K562 (cell line): ENCODE results near the gene CDC42EP1. TPM values are rescaled to one million over a fixed set of nuclear protein-coding genes. Genes with fewer than 3 reads are reported as not detected.

ENCODE experiments used
- ASH1L ChIP-seq: fragments of 450-650 bp; IDR thresholded peaks from 2 replicates; pipeline ENCODE4 v1.6.1; 2018; ENCODE audit warnings: borderline replicate concordance, mild to moderate bottlenecking, low read depth; ENCODE audit not compliant: partially characterized antibody
- CBX3 ChIP-seq, 2 experiments: IDR thresholded peaks; 1 replicate in 1 of 2; 2 replicates in 1 of 2; pipeline ENCODE4 v1.6.1; 2012; ENCODE audit warnings: inconsistent platforms in 2 of 2, low read length in 2 of 2, borderline replicate concordance in 1 of 2, control low read depth in 1 of 2
- CREM ChIP-seq: IDR thresholded peaks from 2 replicates; pipeline ENCODE4 v1.6.1; 2014; ENCODE audit warnings: antibody characterized with exemption, low read depth
- DPF2 ChIP-seq: fragments of 450-650 bp; IDR thresholded peaks from 2 replicates; pipeline ENCODE4 v1.6.1; 2016
- HSF4 ChIP-seq: fragments of 250-450 bp; sonication (Bioruptor Pico); IDR thresholded peaks from 2 replicates; pipeline ENCODE4 v2.1.2; 2022; ENCODE audit warnings: mild to moderate bottlenecking, moderate library complexity, borderline replicate concordance
- NRF1 ChIP-seq, 2 experiments: fragments of 450-650 bp; IDR thresholded peaks in 1 of 2; conservative IDR thresholded peaks in 1 of 2; 2 replicates each; pipeline ENCODE4 v1.6.1; 2014; ENCODE audit warnings: mild to moderate bottlenecking in 2 of 2
- POLR3G ChIP-seq: IDR thresholded peaks from 2 replicates; pipeline ENCODE4 v1.6.1; 2011; ENCODE audit not compliant: insufficient read length, insufficient replicate concordance; ENCODE audit errors: extremely low read depth
- POU5F1 ChIP-seq: fragments of 150-350 bp; IDR thresholded peaks from 2 replicates; pipeline ENCODE4 v1.6.1; 2014; ENCODE audit warnings: borderline replicate concordance, low read length, low read depth, mild to moderate bottlenecking; ENCODE audit not compliant: partially characterized antibody
- SMAD3 ChIP-seq: fragments of 450-650 bp; formaldehyde crosslinking; conservative IDR thresholded peaks from 2 replicates; pipeline ENCODE4 v1.4.0; 2020; ENCODE audit warnings: mild to moderate bottlenecking
- SMARCE1 ChIP-seq: fragments of 450-650 bp; IDR thresholded peaks from 2 replicates; pipeline ENCODE4 v1.7.1; 2016; ENCODE audit warnings: mild to moderate bottlenecking
- TBP ChIP-seq: optimal IDR thresholded peaks from 2 replicates; pipeline ENCODE3; 2011; ENCODE audit warnings: low read depth, low read length, improper control_type of control experiment
- ZNF76 ChIP-seq: fragments of 250-450 bp; sonication (Bioruptor Pico); IDR thresholded peaks from 2 replicates; pipeline ENCODE4 v1.4.0; 2020; ENCODE audit warnings: mild to moderate bottlenecking, moderate library complexity, borderline replicate concordance
- polyA plus RNA-seq, 8 experiments: library from polyadenylated mRNA; depleted of rRNA in 4 of 8; stranded (reverse) in 5 of 8; unstranded in 3 of 8; fragments of >200 nt; fragmentation: Nextera tagmentation in 2 of 8; fragmentation: Illumina TruSeq in 1 of 8; extraction: Ambion mirVana in 2 of 8; extraction: Trizol in 1 of 8; gene quantifications; 2 replicates each; pipeline versions ENCODE4 v1.2.1 to v1.2.3, GENCODE V29; 2011 to 2014; ENCODE audit warnings: inconsistent platforms in 1 of 8, missing spikeins in 1 of 8
- total RNA-seq, 7 experiments: library from RNA; depleted of rRNA in 6 of 7; stranded (reverse); fragments of >200 nt in 6 of 7; fragmentation: Illumina TruSeq in 2 of 7; extraction: Trizol in 2 of 7; gene quantifications; 2 replicates each; pipeline versions ENCODE4 v1.2.1 to v1.2.3, GENCODE V29; 2011 to 2021; ENCODE audit warnings: low replicate concordance in 1 of 7
- TF ChIP-seq, protein P1 (sequence below): fragments of 450-650 bp; formaldehyde crosslinking; IDR thresholded peaks from 2 replicates; pipeline ENCODE4 v1.4.0; 2020; ENCODE audit warnings: mild to moderate bottlenecking, mixed read lengths
- TF ChIP-seq, protein P2 (sequence below): fragments of 250-450 bp; sonication (Bioruptor Pico); IDR thresholded peaks from 2 replicates; pipeline ENCODE4 v1.6.1; 2021; ENCODE audit warnings: mild to moderate bottlenecking
- TF ChIP-seq, protein P3 (sequence below): fragments of 450-650 bp; IDR thresholded peaks from 2 replicates; pipeline ENCODE4 v1.6.1; 2016; ENCODE audit warnings: mild to moderate bottlenecking
- TF ChIP-seq, protein P4 (sequence below), 2 experiments: fragments of 450-650 bp; conservative IDR thresholded peaks; 2 replicates each; pipeline ENCODE4 v1.6.1; 2017; ENCODE audit warnings: mild to moderate bottlenecking in 2 of 2, moderate library complexity in 2 of 2
- TF ChIP-seq, protein P5 (sequence below): IDR thresholded peaks from 2 replicates; pipeline ENCODE4 v1.6.1; 2012; ENCODE audit warnings: low read depth, low read length, improper control_type of control experiment, borderline replicate concordance
- TF ChIP-seq, protein P6 (sequence below): fragments of 450-650 bp; IDR thresholded peaks from 2 replicates; pipeline ENCODE4 v1.6.1; 2016; ENCODE audit warnings: borderline replicate concordance

The CDC42EP1 gene
- total and polyA plus RNA-seq, 9 of the 15 experiments (the other 6 are each of a cell fraction or from before 2014, with no cell fraction given): 0.67 to 70.2 (median 7.3) TPM

DNA sequence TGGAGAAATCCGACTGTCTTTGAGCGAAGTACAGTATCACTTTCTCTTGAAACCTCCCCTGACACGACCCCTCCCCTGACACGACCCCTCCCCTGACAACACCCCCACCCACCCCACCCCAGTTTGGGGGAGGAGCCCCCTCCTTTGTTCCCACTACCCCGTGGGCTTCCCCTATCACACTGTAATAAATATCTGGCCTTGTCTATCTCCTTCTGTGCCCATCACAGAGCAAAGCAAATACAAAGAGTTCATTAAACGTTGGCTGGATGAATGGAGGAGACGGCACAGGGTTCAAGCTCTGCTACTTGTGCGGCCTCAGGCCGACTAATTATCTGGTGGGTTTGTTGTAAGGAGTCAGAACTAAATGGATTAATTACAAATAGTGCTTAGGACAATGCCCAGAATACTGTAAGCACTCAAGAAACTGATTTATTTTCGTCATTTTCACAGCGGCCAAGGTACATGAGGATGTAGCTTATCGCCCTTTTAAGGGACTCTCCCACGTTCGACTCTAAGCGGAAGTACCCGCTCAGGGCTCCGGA is 47.7 kb downstream of the CDC42EP1 start (continued):
- TF ChIP-seq, protein P1, sequence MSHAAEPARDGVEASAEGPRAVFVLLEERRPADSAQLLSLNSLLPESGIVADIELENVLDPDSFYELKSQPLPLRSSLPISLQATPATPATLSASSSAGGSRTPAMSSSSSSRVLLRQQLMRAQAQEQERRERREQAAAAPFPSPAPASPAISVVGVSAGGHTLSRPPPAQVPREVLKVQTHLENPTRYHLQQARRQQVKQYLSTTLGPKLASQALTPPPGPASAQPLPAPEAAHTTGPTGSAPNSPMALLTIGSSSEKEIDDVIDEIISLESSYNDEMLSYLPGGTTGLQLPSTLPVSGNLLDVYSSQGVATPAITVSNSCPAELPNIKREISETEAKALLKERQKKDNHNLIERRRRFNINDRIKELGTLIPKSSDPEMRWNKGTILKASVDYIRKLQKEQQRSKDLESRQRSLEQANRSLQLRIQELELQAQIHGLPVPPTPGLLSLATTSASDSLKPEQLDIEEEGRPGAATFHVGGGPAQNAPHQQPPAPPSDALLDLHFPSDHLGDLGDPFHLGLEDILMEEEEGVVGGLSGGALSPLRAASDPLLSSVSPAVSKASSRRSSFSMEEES: no peak
- TF ChIP-seq SMAD3: no peak
- TF ChIP-seq HSF4 (CRISPR knock-in tag): no peak
- TF ChIP-seq NRF1 (conservative IDR thresholded peaks at IDR 0.05 in 1 of 2, IDR thresholded peaks at IDR 0.05 in 1 of 2): no peak
- TF ChIP-seq, protein P2, sequence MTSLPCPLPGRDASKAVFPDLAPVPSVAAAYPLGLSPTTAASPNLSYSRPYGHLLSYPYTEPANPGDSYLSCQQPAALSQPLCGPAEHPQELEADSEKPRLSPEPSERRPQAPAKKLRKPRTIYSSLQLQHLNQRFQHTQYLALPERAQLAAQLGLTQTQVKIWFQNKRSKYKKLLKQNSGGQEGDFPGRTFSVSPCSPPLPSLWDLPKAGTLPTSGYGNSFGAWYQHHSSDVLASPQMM (CRISPR knock-in tag): no peak
- TF ChIP-seq SMARCE1: no peak
- TF ChIP-seq, protein P3, sequence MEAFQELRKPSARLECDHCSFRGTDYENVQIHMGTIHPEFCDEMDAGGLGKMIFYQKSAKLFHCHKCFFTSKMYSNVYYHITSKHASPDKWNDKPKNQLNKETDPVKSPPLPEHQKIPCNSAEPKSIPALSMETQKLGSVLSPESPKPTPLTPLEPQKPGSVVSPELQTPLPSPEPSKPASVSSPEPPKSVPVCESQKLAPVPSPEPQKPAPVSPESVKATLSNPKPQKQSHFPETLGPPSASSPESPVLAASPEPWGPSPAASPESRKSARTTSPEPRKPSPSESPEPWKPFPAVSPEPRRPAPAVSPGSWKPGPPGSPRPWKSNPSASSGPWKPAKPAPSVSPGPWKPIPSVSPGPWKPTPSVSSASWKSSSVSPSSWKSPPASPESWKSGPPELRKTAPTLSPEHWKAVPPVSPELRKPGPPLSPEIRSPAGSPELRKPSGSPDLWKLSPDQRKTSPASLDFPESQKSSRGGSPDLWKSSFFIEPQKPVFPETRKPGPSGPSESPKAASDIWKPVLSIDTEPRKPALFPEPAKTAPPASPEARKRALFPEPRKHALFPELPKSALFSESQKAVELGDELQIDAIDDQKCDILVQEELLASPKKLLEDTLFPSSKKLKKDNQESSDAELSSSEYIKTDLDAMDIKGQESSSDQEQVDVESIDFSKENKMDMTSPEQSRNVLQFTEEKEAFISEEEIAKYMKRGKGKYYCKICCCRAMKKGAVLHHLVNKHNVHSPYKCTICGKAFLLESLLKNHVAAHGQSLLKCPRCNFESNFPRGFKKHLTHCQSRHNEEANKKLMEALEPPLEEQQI: no peak
- TF ChIP-seq ZNF76 (CRISPR knock-in tag): no peak
- peak in 1 of 2 experiments; percentile 72; a peak in 2 of 3 replicates for TF ChIP-seq CBX3 (IDR thresholded peaks at IDR 0.05; ENCODE audit: borderline replicate concordance in 1 of 2, low read length in 2 of 2)
- TF ChIP-seq CREM: no peak
- no peak for TF ChIP-seq POLR3G
- TF ChIP-seq, protein P4, sequence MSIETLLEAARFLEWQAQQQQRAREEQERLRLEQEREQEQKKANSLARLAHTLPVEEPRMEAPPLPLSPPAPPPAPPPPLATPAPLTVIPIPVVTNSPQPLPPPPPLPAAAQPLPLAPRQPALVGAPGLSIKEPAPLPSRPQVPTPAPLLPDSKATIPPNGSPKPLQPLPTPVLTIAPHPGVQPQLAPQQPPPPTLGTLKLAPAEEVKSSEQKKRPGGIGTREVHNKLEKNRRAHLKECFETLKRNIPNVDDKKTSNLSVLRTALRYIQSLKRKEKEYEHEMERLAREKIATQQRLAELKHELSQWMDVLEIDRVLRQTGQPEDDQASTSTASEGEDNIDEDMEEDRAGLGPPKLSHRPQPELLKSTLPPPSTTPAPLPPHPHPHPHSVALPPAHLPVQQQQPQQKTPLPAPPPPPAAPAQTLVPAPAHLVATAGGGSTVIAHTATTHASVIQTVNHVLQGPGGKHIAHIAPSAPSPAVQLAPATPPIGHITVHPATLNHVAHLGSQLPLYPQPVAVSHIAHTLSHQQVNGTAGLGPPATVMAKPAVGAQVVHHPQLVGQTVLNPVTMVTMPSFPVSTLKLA (conservative IDR thresholded peaks at IDR 0.05): no peak
- TF ChIP-seq DPF2: no peak; the same call in 1 of the 2 replicates
- no peak for TF ChIP-seq POU5F1
- TF ChIP-seq, protein P5, sequence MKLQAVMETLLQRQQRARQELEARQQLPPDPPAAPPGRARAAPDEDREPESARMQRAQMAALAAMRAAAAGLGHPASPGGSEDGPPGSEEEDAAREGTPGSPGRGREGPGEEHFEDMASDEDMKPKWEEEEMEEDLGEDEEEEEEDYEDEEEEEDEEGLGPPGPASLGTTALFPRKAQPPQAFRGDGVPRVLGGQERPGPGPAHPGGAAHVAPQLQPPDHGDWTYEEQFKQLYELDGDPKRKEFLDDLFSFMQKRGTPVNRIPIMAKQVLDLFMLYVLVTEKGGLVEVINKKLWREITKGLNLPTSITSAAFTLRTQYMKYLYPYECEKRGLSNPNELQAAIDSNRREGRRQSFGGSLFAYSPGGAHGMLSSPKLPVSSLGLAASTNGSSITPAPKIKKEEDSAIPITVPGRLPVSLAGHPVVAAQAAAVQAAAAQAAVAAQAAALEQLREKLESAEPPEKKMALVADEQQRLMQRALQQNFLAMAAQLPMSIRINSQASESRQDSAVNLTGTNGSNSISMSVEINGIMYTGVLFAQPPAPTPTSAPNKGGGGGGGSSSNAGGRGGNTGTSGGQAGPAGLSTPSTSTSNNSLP: no peak
- TF ChIP-seq, protein P6, sequence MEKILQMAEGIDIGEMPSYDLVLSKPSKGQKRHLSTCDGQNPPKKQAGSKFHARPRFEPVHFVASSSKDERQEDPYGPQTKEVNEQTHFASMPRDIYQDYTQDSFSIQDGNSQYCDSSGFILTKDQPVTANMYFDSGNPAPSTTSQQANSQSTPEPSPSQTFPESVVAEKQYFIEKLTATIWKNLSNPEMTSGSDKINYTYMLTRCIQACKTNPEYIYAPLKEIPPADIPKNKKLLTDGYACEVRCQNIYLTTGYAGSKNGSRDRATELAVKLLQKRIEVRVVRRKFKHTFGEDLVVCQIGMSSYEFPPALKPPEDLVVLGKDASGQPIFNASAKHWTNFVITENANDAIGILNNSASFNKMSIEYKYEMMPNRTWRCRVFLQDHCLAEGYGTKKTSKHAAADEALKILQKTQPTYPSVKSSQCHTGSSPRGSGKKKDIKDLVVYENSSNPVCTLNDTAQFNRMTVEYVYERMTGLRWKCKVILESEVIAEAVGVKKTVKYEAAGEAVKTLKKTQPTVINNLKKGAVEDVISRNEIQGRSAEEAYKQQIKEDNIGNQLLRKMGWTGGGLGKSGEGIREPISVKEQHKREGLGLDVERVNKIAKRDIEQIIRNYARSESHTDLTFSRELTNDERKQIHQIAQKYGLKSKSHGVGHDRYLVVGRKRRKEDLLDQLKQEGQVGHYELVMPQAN: no peak
- TF ChIP-seq TBP: peak; percentile 25
- TF ChIP-seq ASH1L: peak; percentile 40
